Aortic smooth muscle cell (primary cell): ENCODE results near the gene TMEM204. TPM values are rescaled to one million over a fixed set of nuclear protein-coding genes. Genes with fewer than 3 reads are reported as not detected.

Experiments used
- total RNA-seq: library from RNA; depleted of rRNA; stranded (reverse); fragments of >200 nt; gene quantifications from 2 replicates; pipeline ENCODE4 v1.2.3, GENCODE V29; 2014

The TMEM204 gene
- 60.6 and 93.8 TPM in 2 replicates for total RNA-seq

DNA sequence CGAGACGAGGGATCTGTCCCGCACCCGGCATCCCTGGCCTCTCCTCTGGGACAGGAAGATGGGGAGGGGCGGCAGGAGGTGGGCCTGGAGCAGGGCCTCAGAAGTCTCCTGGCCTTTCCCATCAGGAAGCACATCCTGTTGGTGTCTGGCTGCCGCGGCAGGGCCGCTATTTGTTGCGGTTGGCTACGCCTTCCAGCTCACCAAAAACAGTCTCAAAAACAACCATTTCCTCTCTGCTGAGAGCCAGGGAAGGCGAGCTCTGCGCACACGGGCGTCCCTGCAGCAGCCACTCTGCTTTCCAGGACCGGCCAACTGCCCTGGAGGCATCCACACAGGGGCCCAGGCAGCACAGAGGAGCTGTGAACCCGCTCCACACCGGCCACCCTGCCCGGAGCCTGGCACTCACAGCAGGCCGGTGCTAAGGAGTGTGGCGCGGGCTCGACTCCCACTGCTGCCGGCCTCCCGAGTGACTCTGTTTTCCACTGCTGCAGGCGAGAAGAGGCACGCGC is at the start of gene TMEM204:
Gene TMEM204 (plus strand): TSS at position 224 of the 509 bp plus-strand sequence. CDS start 610 bp downstream, outside the sequence.

GRCh38 chr16:1488619-1489018 is 44.8 kb upstream of the TMEM204 start, which contains the start of gene PTX4:
Gene PTX4, minus strand, starts transcription at chr16:1488944. Its CDS starts 35 bp downstream, at chr16:1488909.

DNA sequence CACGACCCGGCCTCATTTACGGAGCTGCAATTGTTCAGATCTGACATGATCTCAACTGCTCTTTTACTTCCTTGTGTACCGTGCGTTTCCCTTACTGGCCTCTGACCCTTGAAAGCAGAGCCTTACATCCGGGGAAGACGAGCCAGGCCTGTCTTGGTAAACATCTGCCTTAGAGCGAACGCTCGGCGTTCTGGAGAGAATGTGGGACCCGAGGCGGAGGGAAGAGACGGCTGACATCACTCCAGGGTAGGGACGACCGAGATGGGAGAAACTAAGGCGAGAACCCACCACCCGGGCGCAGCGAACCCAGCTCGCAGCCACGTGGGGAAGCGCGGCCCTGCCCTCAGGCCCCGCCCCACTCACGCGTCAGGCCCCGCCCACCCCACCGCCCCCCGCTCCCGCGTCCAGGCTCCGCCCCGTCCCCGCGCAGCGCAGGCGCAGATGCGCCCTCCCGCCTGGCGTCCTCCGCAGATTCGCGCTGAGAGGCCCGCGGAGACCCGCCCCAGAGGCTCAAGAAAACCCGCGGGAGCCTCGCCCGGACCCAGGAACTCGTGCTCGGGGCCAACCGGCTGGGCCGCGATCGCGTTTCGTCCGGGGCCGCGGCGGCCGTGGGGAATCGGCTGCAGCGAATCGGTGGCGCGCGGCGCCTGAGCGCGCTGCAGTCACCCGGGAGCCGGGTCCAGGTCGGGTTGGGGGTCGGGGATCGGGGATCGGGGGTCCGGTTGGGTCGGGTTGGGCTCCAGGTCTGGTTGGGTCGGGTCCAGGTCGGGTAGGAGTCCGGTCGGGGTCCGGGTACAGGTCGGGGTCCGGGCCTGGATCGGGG is 40.3 kb upstream of the TMEM204 start, which contains the start of gene TELO2:
Gene TELO2 (plus strand): TSS at position 438 of the 823 bp plus-strand sequence. CDS start 922 bp downstream, outside the sequence.

Other genes with a start within 250 kb of the TMEM204 start
- 40.8 and 45.3 TPM in 2 replicates for gene UBE2I, start 224.0 kb upstream of the TMEM204 start, total RNA-seq
- 0.92 and 1.2 TPM in 2 replicates for gene BAIAP3, start 200.0 kb upstream of the TMEM204 start, total RNA-seq
- 60.6 and 68.6 TPM in 2 replicates for gene TSR3, start 181.8 kb upstream of the TMEM204 start, total RNA-seq
- gene GNPTG, start 181.7 kb upstream of the TMEM204 start, total RNA-seq, result 44.0 and 48.4 TPM in 2 replicates
- 4.6 and 6.5 TPM in 2 replicates for gene UNKL, start 119.0 kb upstream of the TMEM204 start, total RNA-seq
- 16.1 and 18.1 TPM in 2 replicates for gene UQCC4, start 112.9 kb upstream of the TMEM204 start, total RNA-seq
- gene PERCC1, start 102.6 kb upstream of the TMEM204 start, total RNA-seq, result not detected in 2 replicates
- 0.26 and 0.37 TPM in 2 replicates for gene CCDC154, start 89.1 kb upstream of the TMEM204 start, total RNA-seq
- gene CLCN7, start 58.6 kb upstream of the TMEM204 start, total RNA-seq, result 60.4 and 81.6 TPM in 2 replicates
- 0.06 TPM in 1 of 2 replicates, not detected in the other for gene PTX4, start 44.7 kb upstream of the TMEM204 start, total RNA-seq
- gene TELO2, start 40.3 kb upstream of the TMEM204 start, total RNA-seq, result 9.9 and 15.5 TPM in 2 replicates
- gene IFT140, start 78.4 kb downstream of the TMEM204 start, total RNA-seq, result 23.6 and 27.0 TPM in 2 replicates
- gene CRAMP1, start 78.7 kb downstream of the TMEM204 start, total RNA-seq, result 4.6 and 6.6 TPM in 2 replicates
- gene JPT2, start 144.6 kb downstream of the TMEM204 start, total RNA-seq, result 22.6 and 24.3 TPM in 2 replicates
- 39.2 and 40.2 TPM in 2 replicates for gene MAPK8IP3, start 172.5 kb downstream of the TMEM204 start, total RNA-seq
- gene NME3, start 237.9 kb downstream of the TMEM204 start, total RNA-seq, result 35.4 and 48.1 TPM in 2 replicates
- 8.1 and 9.5 TPM in 2 replicates for gene EME2, start 239.1 kb downstream of the TMEM204 start, total RNA-seq
- 68.1 and 79.9 TPM in 2 replicates for gene MRPS34, start 239.5 kb downstream of the TMEM204 start, total RNA-seq
- gene SPSB3, start 248.9 kb downstream of the TMEM204 start, total RNA-seq, result 24.2 and 25.4 TPM in 2 replicates
- 45.8 and 63.5 TPM in 2 replicates for gene NUBP2, start 249.3 kb downstream of the TMEM204 start, total RNA-seq